Gastroesophageal sphincter (tissue), 3 donors: Measurements from ENCODE around the gene PRR15.

ENCODE experiments used
- POLR2A ChIP-seq, 2 donors: fragments of 450-650 bp; IDR thresholded peaks; one replicate each; pipeline ENCODE4 v1.6.1; 2017; ENCODE audit warnings: antibody characterized with exemption in 2 of 2, mild to moderate bottlenecking in 2 of 2, moderate library complexity in 1 of 2
- POLR2AphosphoS5 ChIP-seq: sonication (generic); formaldehyde crosslinking; IDR thresholded peaks from one replicate; pipeline ENCODE4 v1.6.1; 2017; ENCODE audit warnings: antibody characterized with exemption
- TF ChIP-seq, protein P1 (sequence below), 4 experiments: fragments of 200-600 bp in 2 of 4; fragments of 450-650 bp in 2 of 4; sonication (generic) in 1 of 4; IDR thresholded peaks; one replicate each; pipeline ENCODE4 v1.5.1; 2017 to 2019; ENCODE audit warnings: antibody characterized with exemption in 4 of 4, mild to moderate bottlenecking in 2 of 4, moderate library complexity in 2 of 4

DNA sequence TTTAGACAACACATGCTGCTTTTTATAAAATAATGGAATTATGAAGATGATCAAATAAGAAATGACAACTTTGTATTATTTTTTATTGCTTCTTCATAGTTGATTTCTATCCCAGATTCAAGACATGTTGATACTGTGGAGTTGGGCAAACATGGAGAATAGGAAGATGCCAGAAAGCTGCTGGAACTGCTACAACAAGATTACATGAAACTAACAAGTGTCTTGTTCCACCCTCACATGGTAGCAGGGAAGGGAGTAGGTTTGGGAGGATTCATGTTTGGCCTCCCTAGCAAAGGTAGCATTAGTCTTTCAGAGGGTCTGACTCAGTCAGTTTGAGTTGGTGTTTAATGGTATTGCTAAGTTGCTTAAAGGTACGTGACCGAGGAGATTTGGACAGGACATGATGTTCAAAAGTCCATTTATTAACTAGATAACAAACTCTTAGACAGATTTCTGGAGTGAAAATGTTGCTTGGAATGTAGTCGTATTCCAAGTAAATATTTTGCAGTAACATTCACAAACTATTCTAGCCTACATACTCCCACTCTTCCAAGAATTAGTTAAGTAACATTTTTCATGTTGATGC, 33.1 kb downstream of the PRR15 start:
- TF ChIP-seq, protein P1, sequence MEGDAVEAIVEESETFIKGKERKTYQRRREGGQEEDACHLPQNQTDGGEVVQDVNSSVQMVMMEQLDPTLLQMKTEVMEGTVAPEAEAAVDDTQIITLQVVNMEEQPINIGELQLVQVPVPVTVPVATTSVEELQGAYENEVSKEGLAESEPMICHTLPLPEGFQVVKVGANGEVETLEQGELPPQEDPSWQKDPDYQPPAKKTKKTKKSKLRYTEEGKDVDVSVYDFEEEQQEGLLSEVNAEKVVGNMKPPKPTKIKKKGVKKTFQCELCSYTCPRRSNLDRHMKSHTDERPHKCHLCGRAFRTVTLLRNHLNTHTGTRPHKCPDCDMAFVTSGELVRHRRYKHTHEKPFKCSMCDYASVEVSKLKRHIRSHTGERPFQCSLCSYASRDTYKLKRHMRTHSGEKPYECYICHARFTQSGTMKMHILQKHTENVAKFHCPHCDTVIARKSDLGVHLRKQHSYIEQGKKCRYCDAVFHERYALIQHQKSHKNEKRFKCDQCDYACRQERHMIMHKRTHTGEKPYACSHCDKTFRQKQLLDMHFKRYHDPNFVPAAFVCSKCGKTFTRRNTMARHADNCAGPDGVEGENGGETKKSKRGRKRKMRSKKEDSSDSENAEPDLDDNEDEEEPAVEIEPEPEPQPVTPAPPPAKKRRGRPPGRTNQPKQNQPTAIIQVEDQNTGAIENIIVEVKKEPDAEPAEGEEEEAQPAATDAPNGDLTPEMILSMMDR (IDR thresholded peaks at IDR 0.05): no peak
- TF ChIP-seq POLR2A (IDR thresholded peaks at IDR 0.05) (no peak), POLR2AphosphoS5 (no peak)
